GM21529 (cell line): ENCODE data around the gene AKR7A3.
"Not testable (repeated sequence)": the region's sequence is repeated elsewhere in the genome, so short reads cannot be mapped to it uniquely, and the experiment has no call there.

Source experiments
- ATAC-seq: cut with Tn5 transposase; IDR thresholded peaks from one replicate; pipeline ENCODE4 v1.9.1; 2021; ENCODE audit not compliant: unreplicated experiment

Gene AKR7A3

DNA sequence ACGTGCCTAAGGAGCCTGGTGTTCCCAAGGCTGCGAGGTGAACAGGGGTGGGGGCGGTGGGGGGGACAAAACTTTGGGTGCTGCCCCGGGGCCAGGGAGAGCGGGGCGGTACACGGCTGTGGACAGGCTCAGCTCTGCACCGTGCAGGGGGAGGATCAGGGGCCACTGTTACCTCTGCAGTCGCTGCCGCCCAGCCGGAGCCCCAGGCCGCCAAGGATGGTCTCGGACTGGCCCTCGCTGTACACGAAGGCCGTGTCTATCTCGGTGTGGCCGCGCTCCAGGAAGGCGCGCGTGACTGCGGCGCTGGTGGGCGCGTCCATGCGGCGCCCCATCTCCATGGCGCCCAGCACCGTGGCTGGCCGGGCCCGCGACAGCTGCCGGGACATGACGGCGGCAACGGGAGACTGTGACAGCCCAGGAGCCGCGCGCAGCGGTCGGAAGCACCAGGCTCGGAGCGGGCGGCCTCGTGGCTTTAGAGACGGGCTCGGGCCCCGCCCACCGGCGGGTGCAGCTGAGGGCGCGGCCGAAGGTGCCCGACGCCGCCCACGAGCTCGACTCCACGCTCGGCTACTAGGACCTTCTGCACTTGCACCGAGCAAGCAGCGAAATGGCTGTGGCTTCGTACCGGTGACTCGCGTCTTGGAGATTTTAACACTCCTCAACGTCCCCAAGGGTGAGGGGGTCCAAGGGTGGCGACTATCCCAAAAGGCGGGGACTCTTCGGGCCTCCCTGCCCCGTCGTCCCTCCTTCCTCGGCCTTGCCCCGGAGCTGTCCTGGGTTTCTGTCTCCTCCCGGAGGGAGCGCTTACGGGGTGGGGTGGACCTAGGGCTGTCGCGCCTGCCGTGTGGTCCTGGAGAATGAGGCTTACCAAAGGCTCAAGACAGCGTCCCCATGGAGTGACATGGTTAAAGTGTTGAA, at the start of gene AKR7A3:
Gene AKR7A3 (minus strand): TSS at position 447 of the 918 bp plus-strand sequence. CDS start 61 bp downstream, at position 386.
- ATAC-seq = not testable (repeated sequence)

DNA sequence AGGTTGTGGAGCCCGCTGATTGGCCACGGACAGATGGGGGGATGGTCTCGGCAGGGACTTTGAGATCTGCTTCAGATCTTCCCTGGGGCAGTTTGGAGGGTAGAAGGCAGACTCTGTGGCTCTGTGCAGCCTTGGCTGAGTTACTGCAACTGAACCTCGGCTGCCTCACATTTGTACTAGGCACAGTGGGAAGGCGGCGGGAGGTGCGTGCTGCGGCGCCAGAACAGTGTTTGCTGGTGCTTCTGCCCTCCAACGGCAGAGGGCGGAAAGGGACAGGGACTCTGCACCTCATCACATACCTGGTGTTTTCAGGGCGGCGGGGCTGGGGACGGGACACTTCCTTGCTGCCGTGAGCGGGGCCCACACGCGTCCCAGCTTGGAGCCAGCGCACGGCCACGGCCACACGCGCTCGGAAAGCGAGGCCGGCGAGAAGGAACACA, 49.8 kb upstream of the AKR7A3 start:
- ATAC-seq = no peak

DNA sequence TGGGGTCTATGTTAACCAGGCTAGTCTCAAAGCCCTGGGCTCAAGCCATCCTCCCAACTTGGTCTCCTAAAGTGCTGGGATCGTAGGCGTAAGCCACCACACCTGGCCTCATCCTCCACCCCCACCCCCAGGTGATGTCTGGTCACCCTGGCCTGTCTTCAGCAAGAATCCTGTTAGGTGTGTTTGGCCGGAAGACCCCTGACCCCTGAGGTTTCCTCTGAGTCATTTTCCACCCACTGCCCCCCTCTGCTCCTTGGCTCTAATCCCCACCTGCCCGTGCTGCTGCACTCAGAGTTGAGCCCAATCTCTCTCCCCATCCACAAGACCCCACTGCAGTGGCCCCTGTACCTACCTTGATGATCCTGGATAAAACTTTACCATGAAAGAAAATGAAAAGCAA, 48.7 kb upstream of the AKR7A3 start:
- no peak for ATAC-seq

DNA sequence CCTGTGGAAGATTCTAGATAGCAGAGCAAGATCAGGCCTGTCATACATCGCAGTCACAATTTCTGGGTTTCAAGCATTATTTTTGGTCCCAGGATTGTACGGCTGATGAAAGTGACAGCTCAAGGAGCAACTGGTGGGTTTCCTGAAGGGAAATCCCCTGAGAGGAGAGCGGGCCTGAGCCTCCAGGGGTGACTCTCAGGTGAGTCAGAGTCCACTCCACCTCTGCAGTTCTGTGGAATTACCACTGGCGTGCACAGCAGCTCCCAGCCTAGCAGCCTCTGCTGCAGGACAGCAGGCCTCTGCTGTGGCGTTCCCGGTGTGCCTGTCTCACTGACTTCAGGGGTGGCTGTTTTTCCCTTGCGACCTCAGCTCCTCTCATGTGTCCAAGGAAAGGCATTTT, 48.0 kb upstream of the AKR7A3 start:
- ATAC-seq = no peak

DNA sequence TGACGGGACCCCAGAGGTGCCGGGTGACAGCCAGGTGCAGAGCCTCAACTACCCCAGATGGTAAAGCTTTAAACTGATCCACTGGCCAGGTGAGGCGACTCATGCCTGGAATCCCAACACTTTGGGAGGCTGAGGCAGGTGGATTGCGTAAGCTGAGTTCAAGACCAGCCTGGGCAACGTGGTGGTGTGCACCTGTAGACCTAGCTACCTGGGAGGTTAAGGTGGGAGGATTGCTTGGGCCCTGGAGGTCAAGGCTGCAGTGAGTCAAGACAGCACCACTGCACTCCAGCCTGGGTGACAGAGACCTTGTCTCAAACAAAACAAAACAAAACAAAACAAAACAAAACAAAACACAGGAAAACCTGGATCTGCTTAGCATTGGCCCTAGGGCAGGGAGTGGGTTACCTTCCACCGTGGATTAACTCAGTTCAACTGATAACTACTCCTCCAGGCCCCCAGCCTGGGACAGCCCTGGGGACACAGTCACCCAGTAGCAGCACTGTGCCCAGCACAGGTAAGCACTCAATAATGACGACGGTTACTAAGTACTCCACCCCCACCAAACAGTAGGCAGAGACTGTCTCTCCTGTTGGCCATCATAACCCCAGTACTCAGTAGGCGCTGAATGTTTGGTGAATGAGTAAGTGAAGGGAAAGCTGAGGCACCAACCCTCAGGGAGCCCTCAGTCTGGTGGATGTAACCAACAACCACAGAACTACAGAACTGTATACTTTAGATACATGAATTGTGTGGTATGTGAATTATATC, 45.2 kb upstream of the AKR7A3 start:
- ATAC-seq = no peak

DNA sequence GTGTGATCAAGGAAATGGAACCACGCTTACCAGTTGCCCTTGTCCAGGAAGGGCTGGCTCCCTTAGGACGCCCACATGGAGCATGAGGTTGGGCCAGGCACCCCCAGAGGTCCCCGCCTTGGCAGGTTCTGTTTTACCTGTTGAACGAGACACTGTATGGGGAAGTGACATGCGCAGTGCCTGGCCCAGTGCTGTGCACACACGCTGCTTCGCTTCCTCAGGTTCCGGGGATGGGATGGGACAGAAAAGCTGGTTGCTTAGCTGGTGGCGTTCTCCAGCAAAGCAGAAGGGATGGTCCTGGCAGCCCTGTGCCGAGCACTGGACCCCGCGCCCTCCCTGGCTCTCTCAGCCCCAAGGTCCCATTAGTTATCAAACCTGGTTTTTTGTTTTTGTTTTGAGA, 44.3 kb upstream of the AKR7A3 start:
- no peak for ATAC-seq

DNA sequence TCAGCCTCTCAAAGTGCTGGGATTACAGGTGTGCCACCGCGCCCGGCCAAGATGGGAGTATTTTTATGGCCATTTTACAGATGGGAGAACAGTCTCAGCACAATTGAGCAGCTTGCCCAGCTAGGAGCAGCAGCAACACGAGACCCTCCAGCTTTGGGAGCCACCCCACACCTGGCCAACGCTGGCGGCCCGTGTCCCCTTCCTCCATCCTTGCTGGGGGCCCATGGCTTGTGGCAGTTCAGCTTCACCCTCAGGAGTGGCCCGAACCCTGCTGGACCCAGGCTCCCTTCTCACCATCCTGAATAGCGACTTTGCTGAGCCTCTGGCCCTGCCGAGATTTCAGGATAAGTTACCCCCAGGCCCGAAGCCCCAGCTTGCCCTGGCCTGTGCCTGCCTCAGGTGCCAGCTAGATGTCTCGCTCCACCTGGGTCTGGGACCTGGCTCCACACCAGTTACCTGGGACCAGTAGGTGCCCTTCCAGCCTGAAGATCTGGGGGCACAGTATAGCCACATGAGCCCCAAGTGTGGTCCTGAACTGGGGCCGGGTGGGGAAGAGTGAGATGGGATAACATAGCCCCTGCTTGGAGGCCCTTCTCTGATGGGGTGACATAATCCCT, 42.8 kb upstream of the AKR7A3 start:
- no peak for ATAC-seq

DNA sequence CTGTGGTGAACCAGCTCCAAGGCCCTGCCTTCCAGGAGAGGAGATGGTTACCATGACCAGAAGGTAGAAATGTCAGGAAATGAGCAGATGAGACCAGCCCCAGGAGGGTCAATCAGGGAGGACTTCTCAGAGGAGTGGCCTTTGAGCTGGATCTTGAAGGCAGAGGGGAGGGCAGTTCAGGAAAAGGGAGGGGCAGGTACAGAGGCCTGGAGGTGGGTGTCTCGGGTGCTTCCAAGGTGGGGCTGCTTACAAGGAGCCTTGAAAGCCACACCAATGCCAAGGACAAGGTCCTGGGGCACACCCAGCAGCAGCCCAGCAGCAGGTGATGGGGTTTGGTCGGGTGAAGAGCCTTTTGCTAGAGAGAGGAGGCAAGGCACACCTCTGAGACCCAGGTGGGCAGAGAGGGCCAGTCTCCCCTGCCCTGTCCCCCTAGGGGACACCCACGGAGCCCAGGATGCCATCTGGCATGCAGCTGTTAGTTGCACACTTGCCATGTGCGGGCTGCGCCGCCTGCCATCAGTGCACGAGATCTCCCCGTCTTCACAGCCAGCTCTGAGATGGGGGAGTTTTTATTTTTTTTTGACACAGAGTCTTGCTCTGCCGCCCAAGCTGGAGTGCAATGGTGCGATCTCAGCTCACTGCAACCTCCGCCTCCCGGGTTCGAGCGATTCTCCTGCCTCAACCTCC, 42.0 kb upstream of the AKR7A3 start:
- no peak for ATAC-seq

DNA sequence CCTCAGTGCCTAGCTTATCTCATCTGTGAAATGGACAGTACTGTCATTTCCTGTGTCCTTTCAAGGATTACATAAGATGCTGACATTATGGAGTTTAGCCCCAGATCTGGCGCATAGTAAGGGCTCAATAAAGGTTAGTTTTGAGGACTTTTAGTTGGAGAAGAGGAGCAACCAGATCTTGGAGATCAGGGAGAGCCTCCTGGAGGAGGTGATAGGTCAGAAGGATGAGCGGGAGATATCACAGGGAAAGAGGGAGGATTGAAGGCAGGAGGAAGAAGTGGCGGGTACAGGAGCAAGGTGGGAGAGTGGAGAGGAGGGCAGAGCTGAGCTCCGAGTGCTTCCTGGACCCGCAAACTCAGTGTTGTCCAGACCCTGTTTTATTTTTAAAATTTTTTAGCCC, 41.0 kb upstream of the AKR7A3 start:
- ATAC-seq = no peak

DNA sequence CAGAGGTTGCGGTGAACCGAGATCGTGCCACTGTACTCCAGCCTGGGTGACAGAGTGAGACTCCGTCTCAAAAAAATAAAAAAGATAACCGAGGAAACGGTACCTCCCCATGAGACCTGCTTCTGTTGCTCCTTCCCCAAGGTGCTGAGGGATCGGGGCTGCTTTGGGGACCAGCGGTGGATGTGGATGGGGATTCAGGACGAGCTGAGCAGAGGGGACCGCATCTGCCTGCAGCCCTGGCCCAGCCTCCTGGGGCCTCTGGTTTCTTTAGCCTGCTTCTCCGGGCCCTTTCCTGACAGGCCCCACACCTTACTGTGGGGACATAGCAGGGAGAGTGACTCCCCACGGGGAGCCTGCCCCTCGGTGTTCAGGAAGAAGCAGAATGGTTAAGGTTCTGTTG, 40.6 kb upstream of the AKR7A3 start:
- no peak for ATAC-seq

DNA sequence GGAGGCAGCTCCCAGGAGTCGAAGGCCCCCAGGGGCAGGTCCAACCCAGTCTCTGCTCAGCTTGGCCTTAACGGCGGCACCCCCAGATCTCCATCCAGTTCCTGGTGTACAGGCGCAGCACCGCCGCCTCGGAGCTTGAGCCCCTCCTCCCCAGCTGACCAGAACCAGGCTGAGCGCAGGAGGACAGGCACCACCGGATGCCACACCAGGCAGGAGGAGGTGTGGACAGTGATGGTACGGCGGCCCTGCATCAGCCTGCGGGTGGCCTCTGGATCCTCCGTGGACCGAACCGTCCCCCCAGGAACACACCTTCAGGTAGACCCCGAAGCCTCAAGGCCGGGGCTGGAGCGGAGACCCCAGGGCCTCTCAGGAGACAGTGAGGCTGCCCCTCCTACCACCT, 39.9 kb upstream of the AKR7A3 start:
- ATAC-seq = no peak

DNA sequence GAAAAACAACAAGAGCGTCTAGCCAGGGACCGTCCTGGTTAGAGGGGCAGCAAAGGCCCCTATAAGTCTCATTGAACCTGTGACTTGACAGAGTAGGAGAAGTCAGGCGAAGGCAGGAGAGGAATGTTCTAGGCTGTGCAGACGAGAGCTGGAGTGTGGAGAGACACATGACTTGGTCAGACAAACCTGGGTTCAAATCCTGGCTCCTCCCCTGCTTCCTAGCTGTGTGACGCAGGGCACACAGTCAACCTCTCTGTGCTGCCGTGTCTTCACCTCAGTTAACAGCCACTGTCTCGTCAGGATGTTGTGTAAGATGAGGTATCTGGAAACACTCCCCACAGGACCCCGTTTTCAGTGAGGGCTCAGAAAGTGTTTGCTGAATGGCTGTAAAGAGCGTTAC, 39.2 kb upstream of the AKR7A3 start:
- ATAC-seq = no peak

DNA sequence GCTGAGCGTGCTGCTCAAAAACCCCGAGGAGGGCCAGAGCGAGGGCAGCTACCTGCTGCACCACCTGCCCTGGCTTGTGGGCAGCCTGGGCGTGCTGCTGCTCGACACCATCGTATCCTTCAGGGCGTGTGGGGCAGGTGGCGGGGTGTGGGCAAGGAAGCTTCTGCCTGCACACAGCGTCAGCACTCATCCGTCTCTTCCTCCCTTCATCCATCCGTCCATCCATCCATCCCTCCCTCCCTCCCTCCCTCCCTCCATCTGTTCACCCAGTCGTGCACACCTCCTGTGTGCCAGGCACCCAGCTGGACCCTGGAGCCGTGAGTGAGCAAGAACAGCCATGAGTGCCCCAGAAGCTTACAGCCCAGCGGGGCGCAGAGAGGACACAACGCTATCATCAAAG, 38.7 kb upstream of the AKR7A3 start:
- ATAC-seq = no peak

DNA sequence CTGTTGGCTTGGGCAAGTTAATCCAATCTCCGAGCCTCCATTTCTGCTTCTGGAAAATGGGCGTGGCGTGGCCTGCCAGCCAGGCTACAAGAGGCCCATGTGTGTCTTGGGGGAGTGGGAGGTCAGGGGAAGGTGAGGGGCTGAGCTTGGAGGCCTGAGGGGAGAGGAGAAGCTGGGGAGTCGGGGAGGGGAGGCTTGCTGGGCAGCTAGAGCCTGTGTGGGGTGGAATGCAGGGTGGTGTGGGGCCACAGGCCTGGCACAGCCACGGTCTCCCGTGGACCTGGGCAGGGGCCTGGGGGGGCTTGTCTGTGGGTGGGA, 38.1 kb upstream of the AKR7A3 start:
- ATAC-seq = no peak

DNA sequence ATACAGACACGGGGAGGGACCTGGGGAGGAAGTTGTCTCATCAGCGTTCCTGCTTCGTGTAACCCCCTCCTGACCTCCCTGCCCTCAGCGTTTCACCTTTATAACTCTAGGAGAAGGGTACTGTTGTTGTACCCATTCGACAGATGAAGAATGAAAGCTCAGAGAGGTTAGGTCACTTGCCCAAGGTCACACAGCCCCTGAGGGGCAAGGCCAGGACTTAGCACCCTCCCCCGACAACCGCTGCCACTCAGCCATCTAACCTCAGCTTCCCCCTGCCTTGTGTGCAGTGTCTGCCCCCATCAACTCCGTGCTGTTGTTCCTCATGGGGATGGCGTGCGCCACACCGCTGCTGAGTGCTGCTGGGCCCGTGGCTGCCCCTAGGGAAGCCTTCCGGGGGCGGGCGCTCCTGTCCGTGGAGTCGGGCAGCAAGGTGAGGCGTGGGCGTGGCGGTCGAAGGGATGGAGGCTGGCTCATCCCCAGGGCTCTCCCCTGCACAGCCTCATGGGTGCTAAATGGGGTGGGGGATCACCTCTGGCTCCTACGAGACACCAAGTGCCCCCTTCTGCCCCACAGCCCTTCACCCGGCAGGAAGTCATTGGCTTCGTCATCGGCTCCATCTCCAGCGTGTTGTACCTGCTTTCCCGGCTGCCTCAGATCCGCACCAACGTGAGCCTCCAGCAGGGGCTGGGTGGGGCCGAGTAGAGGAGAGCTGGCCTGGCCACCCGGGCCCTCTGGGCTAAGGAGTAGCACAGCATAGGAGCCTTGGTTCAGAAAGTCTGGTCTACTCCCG, 37.6 kb upstream of the AKR7A3 start:
- ATAC-seq = no peak

DNA sequence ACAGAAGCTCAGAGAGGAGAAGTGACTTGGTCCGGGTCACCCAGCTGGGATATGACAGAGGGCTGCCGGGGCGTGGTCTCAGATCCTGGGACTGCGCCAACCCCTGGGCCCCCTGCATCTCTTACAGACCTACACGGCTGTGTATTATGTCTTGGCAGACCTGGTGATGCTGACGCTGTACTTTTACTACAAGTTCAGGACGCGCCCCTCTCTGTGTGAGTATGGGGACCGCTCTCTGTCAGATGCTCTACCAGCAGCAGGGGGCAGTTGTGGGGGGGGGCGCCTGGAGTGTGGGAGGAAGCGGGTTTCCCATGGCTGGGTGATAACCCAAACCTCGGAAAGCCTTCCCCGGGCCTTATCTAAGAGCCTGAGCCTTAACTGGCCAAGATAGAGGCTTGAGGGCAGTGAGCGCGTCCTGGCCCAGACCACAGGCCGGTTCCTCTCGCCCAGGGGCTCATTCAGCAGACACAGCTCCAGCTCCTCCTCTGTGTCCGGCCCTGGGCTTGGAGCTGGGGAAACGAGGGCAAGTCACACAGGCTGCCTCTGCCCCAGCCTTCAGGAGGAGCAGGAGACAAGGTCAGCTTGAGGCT, 36.9 kb upstream of the AKR7A3 start:
- ATAC-seq = no peak

DNA sequence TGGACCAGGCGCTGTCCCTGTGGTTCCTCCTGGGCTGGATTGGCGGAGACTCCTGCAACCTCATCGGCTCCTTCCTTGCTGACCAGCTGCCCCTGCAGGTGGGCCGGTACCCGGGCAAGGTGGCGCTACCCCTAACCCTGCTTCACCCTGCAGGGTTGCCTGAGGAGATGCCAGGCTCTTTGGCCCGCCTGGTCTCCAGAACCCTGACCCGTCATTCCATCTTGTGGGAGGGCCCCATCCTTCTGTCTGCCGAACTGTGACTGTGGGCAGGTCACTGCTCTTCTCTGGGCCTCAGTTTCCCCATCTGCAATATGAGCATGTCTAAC, 36.1 kb upstream of the AKR7A3 start:
- no peak for ATAC-seq

DNA sequence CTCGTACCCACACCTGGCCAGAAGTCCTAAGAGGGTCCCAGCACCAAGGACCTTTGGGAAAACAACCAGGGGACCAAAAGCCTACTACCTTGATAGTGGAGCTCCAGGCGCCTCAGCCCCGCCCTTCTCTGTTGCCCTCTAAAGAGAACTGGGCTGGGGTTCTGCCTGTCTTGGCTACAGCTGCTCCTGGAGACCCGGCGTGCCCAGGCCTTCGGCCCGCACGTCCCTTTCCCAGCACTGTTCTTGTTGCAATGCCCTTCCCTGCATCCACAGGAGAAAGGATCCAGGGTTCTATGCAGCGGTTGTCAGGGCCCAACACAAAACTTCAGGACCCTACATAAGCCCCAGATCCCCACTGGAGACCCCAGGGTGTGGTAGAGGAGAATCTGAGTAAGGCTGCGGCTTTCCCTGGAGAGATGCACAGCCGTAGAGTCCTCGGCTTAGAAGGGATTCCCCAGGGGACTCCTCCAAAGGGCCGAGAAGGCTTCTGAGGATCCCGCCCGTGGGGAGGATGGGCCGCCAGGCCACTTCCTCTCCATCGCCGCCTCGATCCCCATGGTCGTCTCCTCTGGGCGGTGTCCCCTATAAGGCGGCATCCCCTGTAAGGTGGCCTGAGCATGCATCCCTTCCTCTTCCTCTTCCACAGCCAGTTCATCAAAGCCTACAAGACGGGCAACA, 35.6 kb upstream of the AKR7A3 start:
- ATAC-seq = no peak

DNA sequence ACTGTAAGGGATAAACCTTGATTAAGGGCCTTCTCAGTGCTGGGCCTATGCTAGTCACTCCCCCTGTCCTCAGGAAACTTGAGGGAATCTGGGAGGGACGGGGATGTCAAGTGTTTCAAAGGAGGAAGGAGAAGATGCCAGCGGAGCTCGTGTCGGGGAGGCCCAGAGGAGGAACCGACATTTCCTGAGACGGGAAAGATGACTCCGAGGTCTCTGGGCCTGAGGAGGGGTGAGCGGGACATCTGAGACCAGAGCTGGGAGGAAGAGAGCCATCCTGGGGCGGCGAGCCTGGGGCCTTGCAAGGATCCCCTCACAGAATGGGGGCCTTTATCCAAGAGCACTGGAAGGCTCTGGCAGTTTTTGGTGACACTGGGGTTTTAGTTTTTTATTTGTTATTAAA, 33.9 kb upstream of the AKR7A3 start:
- ATAC-seq = no peak

DNA sequence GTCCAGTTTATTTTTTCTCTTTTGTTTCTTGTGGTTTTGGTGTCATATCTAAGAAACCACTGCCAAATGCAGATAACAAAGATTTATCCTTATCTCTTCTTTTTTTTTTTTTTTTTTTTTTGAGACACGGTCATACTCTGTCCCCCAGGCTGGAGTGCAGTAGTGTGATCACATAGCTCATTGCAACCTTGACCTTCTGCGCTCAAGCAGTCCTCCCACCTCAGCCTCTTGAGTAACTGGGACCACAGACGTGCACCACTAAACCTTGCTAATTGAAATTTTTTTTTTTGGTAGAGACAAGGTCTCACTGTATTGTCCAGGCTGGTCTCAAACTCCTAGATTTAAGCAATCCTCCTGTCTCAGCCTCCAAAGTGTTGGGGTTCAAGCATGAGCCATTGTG, 32.5 kb upstream of the AKR7A3 start:
- ATAC-seq = no peak
